RWPE2 (cell line): ENCODE measurements around the gene ARL6IP4.
"Not testable (repeated sequence)": the region's sequence is repeated elsewhere in the genome, so short reads cannot be mapped to it uniquely, and the experiment has no call there.

Experiments used
- ATAC-seq: fragments of 200-7000 bp; cut with Tn5 transposase; 3 replicates; pipeline ENCODE4 v1.9.1; 2021; ENCODE audit warnings: low read depth
- DNase-seq: peaks from one replicate; pipeline ENCODE4 v3.0.0-alpha.2; 2020; ENCODE audit warnings: low spot score
- H3K27ac ChIP-seq: fragments of 450-650 bp; 2 replicates; pipeline ENCODE4 v1.5.1; 2017; ENCODE audit warnings: mild to moderate bottlenecking; ENCODE audit not compliant: poor library complexity, severe bottlenecking
- H3K27me3 ChIP-seq: fragments of 250-450 bp; sonication (Bioruptor Pico); 2 replicates; pipeline ENCODE4 v1.5.1; 2021; ENCODE audit warnings: mild to moderate bottlenecking, moderate library complexity; ENCODE audit not compliant: insufficient read depth, poor library complexity, severe bottlenecking
- H3K36me3 ChIP-seq: fragments of 250-450 bp; sonication (Bioruptor Pico); 2 replicates; pipeline ENCODE4 v1.5.1; 2020; ENCODE audit warnings: low read depth, mild to moderate bottlenecking, moderate library complexity
- H3K4me1 ChIP-seq: fragments of 250-450 bp; sonication (Bioruptor Pico); 2 replicates; pipeline ENCODE4 v1.5.1; 2021; ENCODE audit warnings: mild to moderate bottlenecking, moderate library complexity; ENCODE audit not compliant: insufficient read depth, poor library complexity, severe bottlenecking
- H3K4me3 ChIP-seq: fragments of 250-450 bp; sonication (Bioruptor Pico); 2 replicates; pipeline ENCODE4 v1.5.1; 2021; ENCODE audit warnings: mild to moderate bottlenecking, moderate library complexity; ENCODE audit not compliant: severe bottlenecking
- H3K9me3 ChIP-seq: fragments of 250-450 bp; sonication (Bioruptor Pico); 2 replicates; pipeline ENCODE4 v1.5.1; 2021; ENCODE audit warnings: mild to moderate bottlenecking, moderate library complexity; ENCODE audit not compliant: severe bottlenecking
- TF ChIP-seq, protein P1 (sequence below): fragments of 450-650 bp; IDR thresholded peaks from one replicate; pipeline ENCODE4 v1.5.1; 2017; ENCODE audit warnings: mild to moderate bottlenecking, moderate library complexity; ENCODE audit not compliant: poor library complexity, severe bottlenecking

Gene ARL6IP4

DNA sequence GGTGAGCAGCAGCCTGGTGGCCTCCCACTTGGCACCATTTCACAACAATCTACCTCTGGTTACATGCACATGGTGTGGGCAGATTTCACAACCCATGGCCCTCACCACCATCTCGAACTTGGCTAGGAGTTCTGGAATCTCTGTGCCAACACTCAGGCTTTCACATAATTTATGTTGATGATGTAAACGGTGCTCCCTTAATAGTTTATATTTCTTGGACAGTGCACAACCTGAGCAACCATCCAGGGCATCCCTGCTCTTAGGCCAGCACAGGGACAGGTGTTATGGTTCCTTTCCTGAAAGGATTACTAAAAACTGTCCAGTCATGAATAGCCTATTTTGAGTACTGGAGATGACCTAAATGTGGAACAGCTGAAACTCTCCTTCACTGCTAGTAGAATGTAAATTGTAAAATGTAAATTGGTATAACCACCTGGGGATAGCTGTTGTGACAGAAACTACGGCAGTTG is 42.8 kb upstream of the ARL6IP4 start:
- H3K27ac ChIP-seq: no peak overlapping the region

DNA sequence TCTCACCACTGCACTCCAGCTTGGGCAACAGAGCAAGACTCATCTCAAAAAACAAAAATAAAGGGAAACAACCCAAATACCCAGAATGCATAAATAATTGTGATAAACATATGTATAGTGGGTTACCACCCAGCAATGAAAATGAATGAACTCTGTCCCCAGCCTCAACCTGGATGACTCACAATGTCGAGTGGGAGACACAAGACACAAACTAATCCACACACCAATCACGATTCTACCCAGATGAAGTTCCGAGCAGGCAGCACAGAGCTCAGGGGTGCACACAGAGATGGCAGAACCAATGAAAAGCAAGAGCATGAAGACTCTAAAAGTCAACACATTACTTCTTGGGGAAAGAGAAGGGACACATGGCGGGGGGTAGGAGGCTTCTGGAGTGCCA is 41.4 kb upstream of the ARL6IP4 start:
- DNase-seq: no peak
- no peak for ATAC-seq
- Histone ChIP-seq H3K27ac (no peak overlapping the region), H3K36me3 (peaks cover 4% of the 10 kb centered on the region; the same call in 1 of the 2 replicates), H3K4me3 (no peak overlapping the region), H3K27me3 (no peaks in the 10 kb centered on the region), H3K4me1 (peaks cover 14% of the 10 kb centered on the region), H3K9me3 (no peaks in the 10 kb centered on the region)
- TF ChIP-seq, protein P1, sequence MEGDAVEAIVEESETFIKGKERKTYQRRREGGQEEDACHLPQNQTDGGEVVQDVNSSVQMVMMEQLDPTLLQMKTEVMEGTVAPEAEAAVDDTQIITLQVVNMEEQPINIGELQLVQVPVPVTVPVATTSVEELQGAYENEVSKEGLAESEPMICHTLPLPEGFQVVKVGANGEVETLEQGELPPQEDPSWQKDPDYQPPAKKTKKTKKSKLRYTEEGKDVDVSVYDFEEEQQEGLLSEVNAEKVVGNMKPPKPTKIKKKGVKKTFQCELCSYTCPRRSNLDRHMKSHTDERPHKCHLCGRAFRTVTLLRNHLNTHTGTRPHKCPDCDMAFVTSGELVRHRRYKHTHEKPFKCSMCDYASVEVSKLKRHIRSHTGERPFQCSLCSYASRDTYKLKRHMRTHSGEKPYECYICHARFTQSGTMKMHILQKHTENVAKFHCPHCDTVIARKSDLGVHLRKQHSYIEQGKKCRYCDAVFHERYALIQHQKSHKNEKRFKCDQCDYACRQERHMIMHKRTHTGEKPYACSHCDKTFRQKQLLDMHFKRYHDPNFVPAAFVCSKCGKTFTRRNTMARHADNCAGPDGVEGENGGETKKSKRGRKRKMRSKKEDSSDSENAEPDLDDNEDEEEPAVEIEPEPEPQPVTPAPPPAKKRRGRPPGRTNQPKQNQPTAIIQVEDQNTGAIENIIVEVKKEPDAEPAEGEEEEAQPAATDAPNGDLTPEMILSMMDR: no peak

More for the DNA sequence above, 42.8 kb upstream of the ARL6IP4 start:
- no peak for ATAC-seq
- Histone ChIP-seq H3K36me3 (peaks cover 5% of the 10 kb centered on the region), H3K4me3 (no peak overlapping the region), H3K9me3 (no peaks in the 10 kb centered on the region), H3K4me1 (peaks cover 9% of the 10 kb centered on the region), H3K27me3 (no peaks in the 10 kb centered on the region)
- DNase-seq: no peak
- TF ChIP-seq, protein P1: no peak

GRCh38 chr12:122941351-122941750 is 39.1 kb upstream of the ARL6IP4 start:
- ATAC-seq, DNase-seq: not testable (repeated sequence)

GRCh38 chr12:122942637-122943036 is 37.8 kb upstream of the ARL6IP4 start:
- ATAC-seq (no peak), DNase-seq (no peak)
- Histone ChIP-seq H3K36me3 (no peaks in the 10 kb centered on the region; the same call in 1 of the 2 replicates), H3K4me3 (no peak overlapping the region), H3K27me3 (no peaks in the 10 kb centered on the region), H3K9me3 (no peaks in the 10 kb centered on the region), H3K4me1 (peaks cover 42% of the 10 kb centered on the region), H3K27ac (peak overlapping the region; percentile 92)
- TF ChIP-seq, protein P1: no peak

More at GRCh38 chr12:122941351-122941750, 39.1 kb upstream of the ARL6IP4 start:
- Histone ChIP-seq H3K4me1 (peaks cover 32% of the 10 kb centered on the region), H3K27ac (peak overlapping the region; percentile 92)
- H3K9me3 ChIP-seq, H3K4me3 ChIP-seq, H3K36me3 ChIP-seq, H3K27me3 ChIP-seq: not testable (repeated sequence)

- peaks cover 44% of the 10 kb centered on the region for H3K4me1 ChIP-seq
- TF ChIP-seq, protein P1: no peak
Measured at GRCh38 chr12:122943196-122943595, 37.3 kb upstream of the ARL6IP4 start.

More at GRCh38 chr12:122943196-122943595, 37.3 kb upstream of the ARL6IP4 start:
- H3K27me3 ChIP-seq: no peaks in the 10 kb centered on the region
- DNase-seq (no peak), ATAC-seq (no peak)
- no peaks in the 10 kb centered on the region for H3K9me3 ChIP-seq
- no peaks in the 10 kb centered on the region; the same call in 1 of the 2 replicates for H3K36me3 ChIP-seq
- peak overlapping the region; percentile 92 for H3K27ac ChIP-seq
- H3K4me3 ChIP-seq: no peak overlapping the region
